GM18868 (cell line): ENCODE data around the gene ITGAV.

Source experiments
- ATAC-seq: cut with Tn5 transposase; IDR thresholded peaks from one replicate; pipeline ENCODE4 v1.9.1; 2021; ENCODE audit warnings: mild to moderate bottlenecking, moderate library complexity; ENCODE audit not compliant: unreplicated experiment

ITGAV gene

GRCh38 chr2:186611526-186611925, 21.7 kb downstream of the ITGAV start:
- no peak for ATAC-seq

GRCh38 chr2:186612026-186612425, 22.2 kb downstream of the ITGAV start:
- ATAC-seq = no peak

GRCh38 chr2:186612555-186613440, 22.9 kb downstream of the ITGAV start:
- ATAC-seq = peak; percentile 55

- ATAC-seq = no peak
Measured at GRCh38 chr2:186614373-186614772, 24.5 kb downstream of the ITGAV start.

- ATAC-seq = no peak
Measured at GRCh38 chr2:186617148-186617547, 27.3 kb downstream of the ITGAV start.

- no peak for ATAC-seq
Measured at GRCh38 chr2:186617771-186618170, 27.9 kb downstream of the ITGAV start.

GRCh38 chr2:186618696-186619095, 28.8 kb downstream of the ITGAV start:
- ATAC-seq = no peak

- ATAC-seq = no peak
Measured at GRCh38 chr2:186623084-186623483, 33.2 kb downstream of the ITGAV start.

- no peak for ATAC-seq
Measured at GRCh38 chr2:186624276-186624675, 34.4 kb downstream of the ITGAV start.

- ATAC-seq = no peak
Measured at GRCh38 chr2:186629250-186629996, 39.6 kb downstream of the ITGAV start.

GRCh38 chr2:186632417-186632816, 42.6 kb downstream of the ITGAV start:
- no peak for ATAC-seq

- no peak for ATAC-seq
Measured at GRCh38 chr2:186634701-186635100, 44.8 kb downstream of the ITGAV start.

- no peak for ATAC-seq
Measured at GRCh38 chr2:186636800-186637496, 47.1 kb downstream of the ITGAV start.

GRCh38 chr2:186637497-186637800, 47.6 kb downstream of the ITGAV start:
- no peak for ATAC-seq

GRCh38 chr2:186639939-186640338, 50.1 kb downstream of the ITGAV start:
- ATAC-seq = peak; percentile 74

GRCh38 chr2:186641132-186641806, 51.4 kb downstream of the ITGAV start:
- ATAC-seq = peak; percentile 15

GRCh38 chr2:186641807-186642321, 52.0 kb downstream of the ITGAV start:
- peak; percentile 81 for ATAC-seq

- ATAC-seq = no peak
Measured at GRCh38 chr2:186644791-186645190, 54.9 kb downstream of the ITGAV start.

- no peak for ATAC-seq
Measured at GRCh38 chr2:186645999-186646398, 56.1 kb downstream of the ITGAV start.

GRCh38 chr2:186648130-186648529, 58.3 kb downstream of the ITGAV start:
- ATAC-seq = no peak

- ATAC-seq = no peak
Measured at GRCh38 chr2:186653511-186653910, 63.7 kb downstream of the ITGAV start.
